HG02981 (cell line): ENCODE results near the gene KCNQ4.
A peak's percentile ranks its signal among the peaks of the same experiment; 100 is the strongest.

Experiments
- ATAC-seq: cut with Tn5 transposase; IDR thresholded peaks from one replicate; pipeline ENCODE4 v1.9.1; 2021; ENCODE audit warnings: mild to moderate bottlenecking, moderate library complexity; ENCODE audit not compliant: unreplicated experiment

Gene KCNQ4

DNA sequence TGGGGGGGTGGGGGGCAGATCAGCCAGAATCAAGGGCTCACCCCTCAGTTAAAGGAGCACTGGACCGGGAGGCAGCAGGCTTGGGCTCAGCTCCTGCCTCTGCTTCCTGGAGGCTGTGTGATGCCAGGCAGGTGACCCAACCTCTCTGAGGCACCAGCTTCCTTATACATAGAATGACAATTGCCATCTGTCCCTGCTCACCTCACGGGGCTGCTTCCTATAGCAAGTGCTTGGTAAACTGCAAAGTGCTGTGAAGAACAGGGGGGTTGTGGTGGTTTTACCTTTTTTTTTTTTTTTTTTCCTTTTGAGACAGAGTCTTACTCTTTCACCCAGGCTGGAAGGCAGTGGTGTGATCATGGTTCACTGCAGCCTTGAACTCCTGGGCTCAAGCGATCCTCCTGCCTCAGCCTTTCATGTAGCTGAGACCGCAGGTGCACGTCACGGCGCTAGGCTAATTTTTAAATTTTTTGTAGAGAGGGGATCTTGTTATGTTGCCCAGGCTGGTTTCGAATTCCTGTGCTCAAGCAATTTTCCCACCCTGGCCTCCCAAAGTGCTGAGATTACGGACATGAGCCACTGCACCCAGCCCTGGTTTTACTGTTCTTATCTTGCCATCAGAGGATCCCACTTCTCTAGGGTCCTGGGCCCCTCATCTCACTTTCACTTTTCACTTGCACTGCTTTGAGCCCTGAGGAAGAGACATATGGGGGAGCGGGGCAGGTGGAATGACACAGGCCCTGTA, 11.6 kb downstream of the KCNQ4 start:
- no peak for ATAC-seq

- ATAC-seq: no peak
These were observed 12.4 kb downstream of the KCNQ4 start for GRCh38 chr1:40795811-40796586.

DNA sequence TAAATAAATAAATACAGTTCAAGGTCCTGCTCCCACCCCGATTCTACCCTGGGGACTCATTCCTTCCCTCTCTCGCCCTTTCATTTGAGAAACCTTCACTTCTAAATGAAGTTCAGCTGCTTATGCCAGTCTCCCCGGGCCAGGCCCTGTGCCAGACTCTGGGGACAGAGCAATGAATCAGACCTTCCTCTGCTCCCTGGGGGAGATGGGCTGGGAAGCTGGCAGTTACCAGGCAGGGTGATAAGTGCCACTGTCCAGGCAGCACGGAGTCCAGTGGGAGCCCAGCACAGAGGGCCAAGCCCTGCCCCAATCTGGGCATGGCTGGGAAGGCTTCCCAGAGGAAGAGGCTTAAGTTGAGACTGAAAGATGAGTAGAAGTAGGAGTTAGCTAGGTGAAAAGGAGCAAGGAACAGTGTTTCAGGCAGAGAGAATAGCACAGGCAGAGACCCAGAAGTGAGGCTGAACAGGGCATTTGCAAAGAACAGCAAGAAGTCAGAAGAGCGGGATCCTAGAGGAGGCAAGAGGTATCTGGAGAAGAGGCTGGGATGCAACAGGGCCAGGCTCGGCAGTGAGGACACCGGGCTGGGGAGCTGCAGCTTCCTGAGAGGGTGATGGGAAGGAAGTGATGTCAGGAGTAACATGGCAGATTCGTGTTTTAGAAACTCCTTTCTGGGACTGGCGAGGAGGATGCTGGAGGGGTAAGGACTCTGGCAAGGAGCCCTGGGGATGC, 13.5 kb downstream of the KCNQ4 start:
- no peak for ATAC-seq

DNA sequence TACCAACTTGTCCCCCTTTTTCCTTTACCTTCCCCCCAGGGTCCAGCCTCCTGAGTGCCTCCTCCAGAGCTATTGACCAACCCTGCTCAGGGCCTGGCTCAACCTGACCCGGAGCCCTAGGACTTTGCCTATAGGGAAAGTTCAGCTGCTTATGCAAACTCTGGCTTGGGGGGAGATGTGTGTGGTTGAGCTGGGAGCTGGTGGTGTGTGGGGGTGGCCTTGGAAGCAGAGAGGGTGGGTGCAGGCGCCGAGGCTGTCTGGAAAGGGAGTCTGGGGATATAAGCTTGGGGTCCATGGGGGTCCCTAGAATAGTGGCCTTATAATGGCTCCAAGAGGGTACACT, 14.1 kb downstream of the KCNQ4 start:
- ATAC-seq: no peak

GRCh38 chr1:40798366-40799281, 15.0 kb downstream of the KCNQ4 start:
- no peak for ATAC-seq

DNA sequence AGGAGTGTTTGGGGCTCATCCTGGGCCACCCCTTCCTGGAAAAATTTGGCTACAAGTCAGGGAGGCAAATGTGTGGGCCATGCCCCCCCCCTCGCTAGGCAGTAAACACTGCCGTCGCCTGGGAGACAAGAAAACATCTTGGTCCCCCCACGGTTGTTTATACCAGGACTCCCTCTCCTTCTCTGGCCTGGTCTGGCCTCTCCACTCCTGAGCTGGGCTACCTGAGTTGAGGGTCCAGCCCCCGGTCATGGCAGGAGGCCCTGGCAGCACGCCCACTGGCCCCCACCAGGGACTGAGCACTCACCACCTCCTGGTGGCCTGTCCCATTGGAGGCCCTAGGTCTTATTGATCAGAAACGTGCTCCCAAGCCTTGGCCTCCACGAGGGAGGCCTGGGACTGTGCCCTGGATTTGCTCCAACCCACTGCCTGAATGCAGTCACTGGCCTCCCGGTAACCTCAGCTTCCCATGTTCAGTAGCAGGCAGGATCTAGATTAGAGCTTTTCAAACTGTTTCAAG, 15.8 kb downstream of the KCNQ4 start:
- no peak for ATAC-seq

- no peak for ATAC-seq
These were observed 18.1 kb downstream of the KCNQ4 start for GRCh38 chr1:40801742-40802077.

DNA sequence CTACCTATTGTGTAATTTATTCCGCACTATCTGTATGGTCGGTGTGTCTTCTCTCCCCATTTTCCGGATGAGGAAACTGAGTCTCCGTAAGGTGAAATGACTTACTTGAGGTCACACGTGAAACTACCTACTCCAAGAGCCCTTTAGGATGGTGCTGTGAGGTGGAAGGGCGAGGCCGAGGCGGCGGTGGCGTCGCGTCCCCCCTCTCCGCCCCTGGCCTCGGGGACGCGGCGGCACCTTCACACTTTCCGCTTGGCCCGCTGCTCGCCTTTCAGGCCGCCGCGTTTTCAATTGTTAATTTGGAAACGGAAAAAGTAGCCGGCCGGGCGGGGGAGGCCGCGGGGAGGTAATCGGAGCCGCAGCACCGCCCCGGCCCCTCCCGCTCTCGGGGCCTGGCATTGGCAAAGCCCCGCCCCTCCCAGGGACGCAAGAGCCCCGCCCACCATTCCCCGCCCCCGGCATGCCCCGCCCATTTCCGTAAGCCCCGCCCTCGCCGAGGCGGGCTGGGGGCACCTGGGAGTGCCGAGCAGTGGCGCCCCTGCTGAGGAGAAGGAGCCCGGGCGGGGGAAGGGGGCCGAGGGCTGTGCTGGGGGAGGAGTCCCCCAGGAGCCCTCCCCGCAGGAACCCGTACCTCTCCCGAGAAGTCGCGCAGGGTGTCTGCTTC, 18.6 kb downstream of the KCNQ4 start:
- ATAC-seq: peak; percentile 62

DNA sequence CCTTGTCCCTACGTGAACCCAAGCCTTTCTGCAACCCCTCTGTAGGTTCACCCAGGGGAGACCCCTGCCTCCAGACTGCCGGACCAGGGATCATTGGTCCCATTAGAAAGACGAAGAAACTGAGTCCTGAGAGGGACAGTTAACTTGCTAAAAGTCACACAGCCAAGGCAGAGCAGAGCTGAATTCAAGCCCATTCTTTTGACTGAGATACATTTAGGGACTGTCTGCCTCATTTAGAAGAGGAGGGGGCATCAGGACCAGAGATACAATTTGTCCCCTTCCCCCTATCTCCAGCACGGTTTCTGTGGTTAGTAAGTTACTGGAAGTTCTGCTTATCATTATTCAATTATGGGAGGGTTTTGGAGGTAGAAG, 19.1 kb downstream of the KCNQ4 start:
- ATAC-seq: no peak

DNA sequence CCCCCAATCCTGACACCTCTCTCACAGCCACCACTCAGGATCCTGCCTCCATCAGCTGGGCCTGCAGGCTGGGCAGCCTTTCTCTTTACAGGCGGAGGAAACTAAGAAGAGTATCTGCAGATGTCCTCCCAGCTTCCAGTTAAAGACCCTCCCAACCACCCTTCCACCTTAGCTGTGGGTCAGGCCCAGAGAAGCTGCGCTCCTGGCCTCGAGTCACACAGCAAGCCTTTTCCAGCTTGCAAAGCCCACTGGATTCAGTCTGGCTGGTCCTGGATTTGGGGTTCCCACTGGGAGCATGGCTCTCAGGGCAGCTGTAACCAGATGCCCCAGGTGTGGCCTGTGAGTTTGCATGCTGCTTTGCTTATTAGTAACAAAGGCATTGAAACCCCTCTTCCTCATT, 19.9 kb downstream of the KCNQ4 start:
- no peak for ATAC-seq

- no peak for ATAC-seq
These were observed 20.3 kb downstream of the KCNQ4 start for GRCh38 chr1:40803902-40804301.

- no peak for ATAC-seq
These were observed 22.7 kb downstream of the KCNQ4 start for GRCh38 chr1:40806240-40806639.

- no peak for ATAC-seq
These were observed 23.4 kb downstream of the KCNQ4 start for GRCh38 chr1:40806731-40807695.

DNA sequence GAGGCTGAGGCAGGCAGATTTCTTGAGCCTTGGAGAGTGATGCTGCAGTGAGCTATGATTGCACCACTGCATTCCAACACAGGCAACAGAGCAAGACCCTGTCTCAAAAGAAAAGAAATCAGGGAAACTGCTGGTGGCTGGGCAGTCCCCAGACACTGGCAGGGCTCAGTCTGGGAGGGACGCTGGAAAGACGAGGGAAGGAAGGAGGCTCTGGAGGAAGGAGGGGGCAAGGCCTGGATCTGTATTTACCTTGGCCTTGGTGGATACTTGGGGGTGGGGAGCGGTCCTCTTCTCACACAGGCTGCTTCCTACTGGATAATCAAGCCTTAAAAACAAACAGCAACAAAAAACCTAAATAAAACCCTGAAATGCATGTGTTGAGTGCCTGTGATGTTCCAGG, 24.4 kb downstream of the KCNQ4 start:
- ATAC-seq: no peak

- ATAC-seq: no peak
These were observed 24.9 kb downstream of the KCNQ4 start for GRCh38 chr1:40808444-40808843.

GRCh38 chr1:40808909-40809308, 25.3 kb downstream of the KCNQ4 start:
- ATAC-seq: no peak

GRCh38 chr1:40810927-40811326, 27.3 kb downstream of the KCNQ4 start:
- no peak for ATAC-seq

DNA sequence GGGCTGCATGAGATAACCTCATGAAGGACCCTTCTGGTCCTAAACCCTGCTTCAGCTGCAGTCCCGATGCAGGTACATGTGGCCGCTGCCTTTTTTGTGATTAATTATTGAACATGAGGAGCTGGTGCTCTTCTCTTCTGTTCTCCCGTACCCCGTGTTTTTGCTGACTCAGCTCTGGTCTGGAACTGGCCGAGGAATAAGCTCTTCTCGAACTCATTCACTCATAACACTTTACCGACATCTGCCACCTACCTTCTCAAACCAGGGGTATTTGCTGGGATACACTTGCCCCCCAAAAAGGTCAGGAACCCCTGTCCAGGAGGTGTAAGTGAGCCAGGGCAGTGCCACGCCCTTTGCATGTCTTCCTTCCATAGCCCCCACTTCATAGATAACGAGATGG, 31.8 kb downstream of the KCNQ4 start:
- ATAC-seq: no peak

DNA sequence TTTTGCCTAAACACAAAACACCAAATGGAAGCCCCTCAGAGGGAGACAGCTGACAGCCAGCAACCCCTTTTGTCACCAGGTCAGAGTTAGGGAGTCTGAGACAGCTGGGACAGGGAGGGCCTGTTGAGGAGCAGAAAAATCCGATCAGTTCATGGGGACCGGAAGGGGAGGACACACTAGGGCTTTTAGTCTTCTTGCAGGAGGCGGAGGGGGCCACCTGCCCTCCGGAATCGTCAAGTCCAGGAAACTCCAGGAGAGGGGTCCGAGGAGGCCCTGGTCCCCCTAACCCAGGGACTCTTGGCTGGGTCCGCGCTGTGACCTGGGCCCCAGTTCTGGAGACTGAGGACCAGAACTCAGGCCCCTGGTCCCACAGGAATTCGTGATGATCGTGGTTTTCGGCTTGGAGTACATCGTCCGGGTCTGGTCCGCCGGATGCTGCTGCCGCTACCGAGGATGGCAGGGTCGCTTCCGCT, 34.2 kb downstream of the KCNQ4 start:
- no peak for ATAC-seq
